ENCODE data around the gene HAS3.

Gene HAS3

GRCh38 chr16:69093974-69094373 is 11.5 kb upstream of the HAS3 start:
- no peak for DNase-seq

GRCh38 chr16:69094501-69094900 is 11.0 kb upstream of the HAS3 start:
- no peak for DNase-seq

- no peak for DNase-seq
Observed at GRCh38 chr16:69095193-69095592, 10.3 kb upstream of the HAS3 start.

- DNase-seq: no peak
Observed at GRCh38 chr16:69100071-69100691, 5.3 kb upstream of the HAS3 start.

GRCh38 chr16:69106491-69107315 is 1.2 kb downstream of the HAS3 start:
- no peak for DNase-seq

GRCh38 chr16:69107316-69107962 is 2.0 kb downstream of the HAS3 start:
- no peak for DNase-seq

GRCh38 chr16:69108064-69108904 is 2.8 kb downstream of the HAS3 start:
- DNase-seq: no peak

- DNase-seq: no peak
Observed at GRCh38 chr16:69108905-69109252, 3.4 kb downstream of the HAS3 start.

GRCh38 chr16:69109486-69110270 is 4.2 kb downstream of the HAS3 start:
- no peak for DNase-seq

- no peak for DNase-seq
Observed at GRCh38 chr16:69110406-69110805, 5.0 kb downstream of the HAS3 start.

GRCh38 chr16:69111216-69111875 is 5.9 kb downstream of the HAS3 start:
- no peak for DNase-seq

- no peak for DNase-seq
Observed at GRCh38 chr16:69111876-69112230, 6.4 kb downstream of the HAS3 start.

GRCh38 chr16:69112285-69113129 is 7.1 kb downstream of the HAS3 start:
- peak; percentile 57 for DNase-seq

- no peak for DNase-seq
Observed at GRCh38 chr16:69113216-69113615, 7.8 kb downstream of the HAS3 start.

- no peak for DNase-seq
Observed at GRCh38 chr16:69114346-69114975, 9.0 kb downstream of the HAS3 start.

GRCh38 chr16:69114976-69115355 is 9.5 kb downstream of the HAS3 start:
- DNase-seq: no peak

- DNase-seq: no peak
Observed at GRCh38 chr16:69115361-69115760, 9.9 kb downstream of the HAS3 start.

- no peak for DNase-seq
Observed at GRCh38 chr16:69115837-69116236, 10.4 kb downstream of the HAS3 start.

- no peak for DNase-seq
Observed at GRCh38 chr16:69116256-69116875, 10.9 kb downstream of the HAS3 start.

- DNase-seq: no peak
Observed at GRCh38 chr16:69116906-69117305, 11.5 kb downstream of the HAS3 start.
